RCC 7860 (cell line): ENCODE data around the gene FAM163B.

Experiments
- DNase-seq: peaks from one replicate; pipeline ENCODE4 v3.0.0-alpha.2; 2015; ENCODE audit warnings: low spot score
- FAIRE-seq: peaks from 2 replicates; lab custom pipeline; 2012; peaks lifted over from hg19 to GRCh38; lab: Jason Lieb, UNC

FAM163B gene

DNA sequence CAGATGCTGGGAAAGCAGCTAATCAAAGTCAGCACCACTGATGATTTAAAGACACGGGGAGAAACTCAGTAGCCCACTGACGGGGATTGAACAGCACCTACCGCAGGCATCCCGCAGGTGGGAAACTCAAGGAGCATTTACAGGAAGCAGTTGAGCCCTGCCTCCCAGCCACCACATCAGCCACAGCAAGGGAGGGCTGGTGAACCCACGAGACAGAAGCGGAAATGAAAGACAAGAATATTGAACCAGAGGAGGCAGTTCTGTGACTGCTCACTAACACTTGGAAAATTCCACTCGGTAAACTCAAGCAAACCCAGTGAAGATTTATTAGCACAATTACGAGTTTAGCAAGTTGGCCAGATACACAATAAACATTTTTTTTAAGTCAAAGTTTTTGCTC lies 10.6 kb upstream of the FAM163B start:
- DNase-seq = peak; percentile 20
- FAIRE-seq = peak; percentile 53

DNA sequence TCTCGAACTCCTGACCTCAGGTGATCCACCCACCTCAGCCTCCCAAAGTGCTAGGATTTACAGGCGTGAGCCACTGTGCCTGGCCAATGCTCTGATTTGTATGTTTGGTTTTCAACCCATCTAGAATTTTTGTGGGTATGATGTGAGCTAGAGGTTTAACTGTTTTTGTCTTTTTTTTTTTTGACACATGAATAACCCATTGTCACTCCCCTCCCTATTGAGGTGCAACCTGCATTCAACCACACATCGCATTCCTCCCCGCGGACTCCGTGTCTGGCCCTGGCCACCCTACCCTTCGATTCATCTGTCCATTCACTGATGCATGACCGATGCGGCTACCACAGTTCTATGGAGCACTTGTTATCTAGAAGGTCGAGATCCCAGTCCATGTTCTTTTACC lies 9.5 kb upstream of the FAM163B start:
- FAIRE-seq = peak; percentile 83
- DNase-seq = peak; percentile 77

DNA sequence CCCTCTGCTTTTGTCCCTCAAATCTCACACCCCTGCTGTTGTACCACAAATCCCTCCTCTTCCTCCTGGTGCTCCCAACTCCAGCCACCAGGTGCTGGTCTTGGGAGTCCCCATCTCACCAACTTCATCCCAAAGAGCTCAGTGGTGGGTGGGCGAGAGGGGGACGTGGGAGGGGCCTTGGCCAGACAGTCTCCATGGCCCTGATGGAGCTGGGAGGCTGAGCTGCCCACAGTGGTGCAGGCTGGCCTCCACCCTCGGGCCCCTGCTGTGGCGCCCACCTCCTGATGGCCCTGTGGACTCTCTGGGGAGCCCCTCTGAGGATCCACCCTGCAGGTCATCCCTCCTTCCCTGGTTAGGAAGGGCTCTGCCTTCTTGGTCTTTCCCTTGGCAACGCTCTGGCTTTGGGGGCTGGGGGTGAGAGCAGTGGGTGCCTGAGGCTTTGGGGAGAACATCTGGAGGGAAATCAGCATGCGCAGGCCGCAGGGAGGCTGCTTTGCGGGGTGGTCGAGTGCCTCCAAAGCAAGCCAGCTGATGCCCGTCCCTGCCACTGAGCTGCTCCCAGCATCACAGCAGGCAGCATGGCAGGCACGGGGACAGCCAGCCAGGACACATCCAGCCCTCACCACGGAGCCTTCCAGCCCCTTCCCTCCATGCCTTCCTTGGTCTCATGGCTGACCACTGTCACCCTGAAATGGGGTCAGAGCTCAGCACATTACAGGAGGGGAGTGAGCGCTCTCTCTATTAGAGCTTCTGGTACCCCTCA lies 7.6 kb upstream of the FAM163B start:
- FAIRE-seq (no peak), DNase-seq (no peak)

DNA sequence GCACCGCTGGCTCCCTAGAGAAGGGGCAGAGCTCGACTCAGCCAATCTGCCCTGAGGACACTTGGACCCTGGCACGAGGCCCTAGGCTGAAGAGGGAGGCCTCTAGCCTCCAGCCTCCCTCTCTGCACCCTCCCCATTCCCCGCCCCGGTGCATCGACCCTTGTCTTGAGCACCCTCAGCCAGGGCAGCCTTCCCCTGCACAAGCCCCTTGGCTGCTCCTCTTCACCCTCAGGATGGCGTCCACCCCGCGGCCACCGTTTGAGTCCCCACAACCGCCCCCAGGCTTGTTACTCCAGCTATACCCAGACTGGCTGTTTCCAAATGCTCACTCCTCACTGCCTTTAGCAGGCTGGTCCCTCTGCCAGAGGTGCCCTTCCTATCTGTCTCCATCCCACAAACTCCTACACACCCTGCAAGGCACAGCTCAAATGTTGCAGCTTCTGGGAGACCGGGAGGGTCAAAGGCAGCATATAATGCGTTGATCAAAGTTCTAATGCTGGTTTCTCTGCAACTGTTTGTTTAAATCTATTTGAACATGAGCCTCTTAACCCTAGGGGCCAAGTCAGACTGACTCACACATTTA lies 6.5 kb upstream of the FAM163B start:
- FAIRE-seq = no peak

DNA sequence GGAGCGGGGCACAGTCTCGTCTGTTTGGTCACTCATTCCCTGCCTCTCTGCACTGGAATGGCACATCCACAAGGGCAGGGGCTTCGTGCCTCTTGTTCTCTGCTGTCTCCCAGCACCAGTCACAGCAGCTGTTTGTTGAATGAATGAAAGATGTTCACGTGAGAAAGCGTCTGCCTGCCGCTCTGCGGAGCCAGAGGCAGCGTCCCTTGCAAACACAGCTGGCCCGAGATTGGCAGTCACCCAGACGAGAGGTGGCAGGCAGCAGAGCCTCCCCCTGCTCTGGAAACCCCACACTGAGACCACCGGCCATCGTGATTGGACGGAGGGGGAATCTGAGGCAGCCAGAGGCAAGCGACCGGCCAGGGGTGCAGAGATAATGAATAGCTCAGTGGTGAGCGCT lies 6.0 kb upstream of the FAM163B start:
- no peak for FAIRE-seq
- DNase-seq = no peak

More for the DNA sequence above, 6.5 kb upstream of the FAM163B start:
- DNase-seq = no peak

DNA sequence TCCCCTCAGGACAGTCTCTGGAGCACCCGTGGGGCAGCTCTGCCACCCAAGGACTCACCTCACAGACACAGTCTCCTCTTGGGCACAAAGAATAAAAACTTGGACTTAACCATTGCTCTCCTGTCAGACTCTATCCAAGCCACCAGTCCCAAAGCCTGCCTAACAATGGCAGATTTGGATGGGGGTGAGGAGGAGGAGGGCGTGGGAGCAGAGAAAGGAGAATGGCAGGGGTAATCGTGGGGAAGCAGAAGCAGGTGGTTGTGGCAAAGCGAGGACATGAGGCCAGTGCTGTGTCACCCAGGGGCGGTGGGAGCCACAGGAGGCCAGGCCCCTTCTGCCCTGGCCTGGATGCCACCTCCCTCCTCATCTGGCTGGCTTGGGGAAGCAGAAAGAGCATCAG lies 5.5 kb upstream of the FAM163B start:
- no peak for FAIRE-seq
- no peak for DNase-seq

DNA sequence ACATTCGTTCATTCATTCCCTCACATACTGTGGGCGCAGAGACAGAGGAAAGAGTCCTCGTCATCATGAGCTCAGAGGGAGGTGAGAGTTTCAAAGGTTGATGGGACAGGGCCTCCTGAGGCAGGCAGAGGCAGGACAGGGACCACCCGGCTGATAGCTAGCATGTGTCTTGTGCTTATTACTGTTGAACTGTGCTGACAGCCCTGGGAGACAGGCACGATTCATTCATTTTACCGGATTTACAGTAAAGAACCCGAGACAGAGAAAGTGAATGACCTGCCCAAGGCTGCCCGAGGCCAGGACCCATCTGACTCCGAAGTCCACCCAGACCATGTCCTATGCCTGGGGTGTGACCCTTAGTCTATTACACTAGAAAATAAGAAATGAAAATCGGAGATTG lies 4.9 kb upstream of the FAM163B start:
- DNase-seq (no peak), FAIRE-seq (no peak)

DNA sequence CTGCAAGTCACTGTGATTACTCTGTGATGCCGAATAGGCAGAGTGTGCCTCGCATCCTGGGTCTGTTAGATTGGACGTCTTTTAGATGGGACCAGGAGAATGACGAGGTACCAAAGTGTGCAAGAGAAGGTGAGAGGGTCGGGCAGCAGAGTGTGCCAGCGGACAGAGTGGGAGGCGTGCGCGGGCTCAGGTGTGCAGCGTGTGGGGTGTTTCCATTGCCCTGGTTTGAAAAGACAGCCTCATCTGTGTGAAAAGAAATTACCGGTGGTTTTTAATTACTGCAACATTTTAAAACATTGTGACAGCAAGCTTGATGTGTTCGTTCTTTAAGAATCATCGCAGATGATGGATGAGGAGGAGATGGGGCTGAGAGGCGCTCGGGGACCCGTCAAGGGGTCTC lies 4.2 kb upstream of the FAM163B start:
- DNase-seq (no peak), FAIRE-seq (no peak)

DNA sequence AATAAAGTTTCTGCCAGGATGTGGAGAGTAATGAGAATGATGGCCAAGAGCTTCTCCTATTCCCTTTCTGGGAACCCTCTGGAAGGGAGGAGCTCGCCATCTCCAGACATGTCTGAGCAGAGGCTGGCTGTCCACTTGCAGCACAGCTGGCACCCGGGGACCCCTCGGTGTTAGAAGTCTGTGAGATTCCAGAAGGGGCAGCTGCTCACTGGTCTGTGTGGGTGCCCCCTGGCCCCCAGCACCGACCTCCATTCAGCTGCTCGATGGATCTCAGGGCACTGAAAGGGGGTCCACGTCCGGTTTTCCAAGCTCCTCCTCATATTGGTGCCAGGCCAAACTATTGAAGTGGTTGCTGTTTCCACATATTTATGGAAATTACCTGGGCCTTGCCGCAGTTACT lies 3.6 kb upstream of the FAM163B start:
- FAIRE-seq = no peak
- no peak for DNase-seq

DNA sequence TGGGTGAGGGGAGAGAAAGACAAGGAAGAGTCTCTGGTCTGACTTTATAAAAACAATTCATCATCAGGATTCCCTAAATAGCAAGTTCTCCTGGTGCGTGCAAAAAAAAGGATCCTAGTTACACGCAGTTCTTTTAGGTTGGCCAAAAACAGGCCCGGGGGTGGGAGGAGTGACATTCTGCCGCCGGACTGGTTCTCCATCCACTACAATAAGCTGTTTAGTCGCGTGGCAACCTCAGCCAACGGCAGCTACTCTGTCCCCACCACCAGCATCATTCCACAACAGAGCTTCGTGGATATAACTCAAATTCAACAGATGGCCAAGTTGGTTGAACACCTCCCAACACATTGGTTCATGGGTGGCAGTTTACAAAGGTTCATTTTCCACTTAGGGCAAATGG lies 2.9 kb upstream of the FAM163B start:
- no peak for FAIRE-seq
- no peak for DNase-seq

DNA sequence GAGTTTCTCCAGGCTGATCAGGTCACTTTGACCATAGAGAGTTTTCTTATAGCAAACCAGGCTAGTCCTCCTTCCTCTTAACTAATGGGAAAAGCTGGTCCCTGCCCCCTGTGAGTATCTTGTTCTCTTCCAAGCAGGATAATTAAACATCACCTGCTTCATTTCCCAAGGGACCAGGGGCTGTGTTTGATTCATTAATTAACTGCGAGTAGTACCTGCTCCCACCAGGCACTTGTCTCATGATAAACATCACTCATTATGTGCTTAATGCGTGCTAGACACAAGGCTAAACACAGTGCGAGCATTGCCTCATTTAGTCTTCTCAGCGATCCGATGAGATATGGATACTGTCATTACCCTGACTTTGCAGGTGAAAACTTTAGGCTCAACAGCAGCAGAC lies 1.7 kb upstream of the FAM163B start:
- DNase-seq (no peak), FAIRE-seq (no peak)

DNA sequence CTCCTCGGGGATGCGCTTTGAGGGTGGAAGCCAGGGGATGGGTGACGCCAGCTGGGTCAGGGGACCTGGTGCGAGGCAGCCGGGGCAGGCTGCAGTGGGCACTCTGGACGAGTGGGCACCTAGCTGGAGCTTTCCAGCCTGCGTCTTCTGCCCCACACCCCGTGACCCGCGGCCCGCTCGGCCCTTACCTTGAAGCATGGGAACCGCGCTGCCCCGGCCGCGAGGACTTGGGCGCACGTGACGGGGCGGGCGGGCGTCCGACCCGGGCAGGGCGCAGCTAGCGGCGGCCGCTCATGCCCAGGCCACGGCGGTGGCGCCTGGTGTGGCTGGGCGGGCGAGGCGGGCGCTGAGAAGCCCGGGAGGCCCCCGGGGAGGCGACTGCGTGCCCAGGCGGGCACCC lies 300 bp downstream of the FAM163B start:
- FAIRE-seq = no peak
- DNase-seq = no peak

DNA sequence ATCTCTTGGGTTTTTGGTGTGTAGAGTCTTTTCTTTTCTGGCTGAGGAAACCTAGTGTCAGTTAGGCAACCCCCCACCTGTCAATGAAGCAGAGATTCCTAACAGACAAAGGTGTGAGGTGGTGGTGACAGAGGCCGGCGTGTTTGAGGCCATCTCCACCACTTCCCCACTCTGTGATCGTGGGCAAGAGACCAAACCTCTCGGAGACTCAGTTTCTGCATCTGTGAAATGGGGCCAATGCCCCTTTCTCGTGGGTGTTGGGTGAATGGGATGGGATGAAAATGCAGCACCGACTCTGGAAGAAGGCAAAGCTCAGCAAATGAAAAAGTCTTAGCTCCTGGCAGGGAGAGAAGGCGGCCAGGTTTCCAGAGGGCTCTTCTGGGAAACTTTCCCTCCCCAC lies 807 bp downstream of the FAM163B start:
- FAIRE-seq = no peak
- DNase-seq = no peak

DNA sequence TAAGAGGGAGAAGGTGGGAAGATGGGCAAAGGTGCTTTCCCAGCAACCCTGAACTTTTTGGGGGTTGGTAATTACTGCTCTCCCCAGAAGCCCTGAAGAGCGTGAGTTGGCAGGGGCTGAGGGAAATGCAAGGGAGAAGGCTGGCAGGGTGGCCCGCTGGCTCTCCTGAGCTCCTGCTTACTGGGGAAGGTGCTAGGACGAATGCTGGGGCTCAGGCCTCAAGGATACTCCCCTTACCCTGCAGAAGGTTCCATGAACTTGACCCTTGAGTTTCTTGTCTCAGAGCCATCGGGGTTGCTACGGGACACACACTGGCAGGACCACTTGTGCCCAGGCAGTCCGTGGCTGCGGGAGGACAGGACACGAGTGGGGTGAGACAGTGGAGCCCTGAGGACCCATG lies 1.2 kb downstream of the FAM163B start:
- no peak for DNase-seq
- FAIRE-seq = no peak

DNA sequence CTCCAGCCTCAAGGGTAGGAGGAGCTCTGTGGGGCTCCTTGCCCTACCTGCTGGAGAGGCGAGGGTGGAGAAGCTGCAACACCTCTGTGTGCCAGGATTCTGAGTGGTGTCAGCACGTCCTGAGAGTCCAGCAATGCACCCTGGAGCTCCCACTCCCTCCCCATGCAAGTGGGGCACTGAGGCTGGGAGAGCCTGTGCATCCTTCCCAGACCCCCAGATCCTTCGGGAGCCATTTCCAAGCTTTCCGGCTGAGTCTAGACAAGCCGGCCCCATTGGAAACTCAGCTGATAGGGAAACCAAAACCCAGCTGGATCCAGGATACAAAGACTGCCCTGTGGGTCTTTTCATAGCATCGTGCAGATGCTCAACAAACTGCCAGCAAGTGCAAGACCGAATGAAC lies 1.8 kb downstream of the FAM163B start:
- no peak for FAIRE-seq
- DNase-seq = no peak

DNA sequence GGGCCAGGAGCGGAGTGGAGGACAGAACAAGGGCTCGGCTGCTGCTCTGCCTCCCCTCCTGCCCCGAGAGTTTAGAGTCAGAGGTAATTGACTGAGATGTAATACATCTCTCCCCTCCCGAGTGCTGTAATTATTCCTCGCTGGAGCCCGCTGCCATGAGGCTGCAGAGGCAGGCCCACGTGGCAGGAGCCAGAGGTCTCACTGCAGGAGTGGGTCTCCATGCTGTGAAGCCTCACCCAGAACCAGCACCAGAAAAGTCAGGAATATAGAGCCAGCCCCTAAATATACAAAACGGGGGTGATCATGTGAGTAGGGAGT lies 2.5 kb downstream of the FAM163B start:
- FAIRE-seq = no peak
- no peak for DNase-seq

DNA sequence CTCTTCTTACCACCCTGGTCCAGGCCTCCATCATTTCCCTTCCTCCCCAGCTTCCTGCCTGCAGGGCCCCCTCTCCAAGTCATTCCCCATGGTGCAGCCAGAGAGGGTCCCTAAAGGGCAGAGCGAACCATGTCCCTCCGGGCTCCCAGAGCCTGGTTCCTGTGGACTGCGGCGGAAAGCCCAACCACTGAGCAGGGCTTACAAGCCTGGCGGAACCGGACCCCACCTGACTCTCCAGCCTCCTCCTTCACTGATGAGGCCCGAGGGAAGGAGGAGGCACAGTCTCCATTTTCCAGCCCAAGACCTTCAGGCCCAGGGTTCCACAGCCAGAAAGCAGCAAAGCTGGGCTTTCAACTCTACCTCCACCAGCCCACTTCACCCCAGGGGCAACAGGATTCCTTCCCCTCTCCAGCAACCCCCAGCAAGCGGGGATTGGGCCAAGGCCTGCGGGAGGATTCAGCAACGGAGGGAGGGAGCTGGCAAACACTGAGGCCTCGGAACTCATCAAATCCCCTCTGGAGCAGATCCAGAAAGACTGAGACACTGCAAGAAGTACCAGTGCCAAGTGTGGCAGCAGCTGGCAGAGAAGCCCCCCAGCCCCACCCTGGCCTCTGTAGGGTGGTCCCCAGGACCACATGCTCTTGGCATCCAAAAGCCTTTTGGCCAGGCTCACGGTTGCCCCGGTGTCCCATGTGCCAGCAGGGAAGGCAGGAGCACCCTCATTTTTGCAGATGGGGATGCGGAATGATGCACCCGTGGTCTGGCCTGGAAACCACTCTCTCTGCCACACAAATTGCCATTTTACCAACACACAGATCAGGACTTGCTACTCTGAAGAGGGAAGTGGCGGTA lies 3.1 kb downstream of the FAM163B start:
- FAIRE-seq = no peak

DNA sequence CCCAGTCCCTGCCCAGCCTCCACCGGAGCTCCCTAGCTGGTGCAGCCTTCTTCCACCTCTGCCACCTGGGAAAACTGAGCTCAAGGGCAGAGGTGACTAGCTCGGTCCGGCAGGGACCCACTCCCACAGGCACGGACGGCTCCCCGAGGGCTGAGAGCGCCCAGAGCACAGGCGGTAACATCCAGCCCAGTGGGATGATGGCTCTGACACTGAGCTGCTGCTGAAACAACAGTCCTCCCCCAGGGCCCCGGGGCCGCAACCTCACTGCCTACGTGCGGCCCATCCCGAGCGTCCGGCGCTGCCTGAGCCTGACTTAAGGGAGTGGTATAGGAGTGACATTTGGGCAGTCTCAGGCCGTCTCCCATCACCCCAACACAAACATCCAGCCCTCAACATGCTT lies 3.7 kb downstream of the FAM163B start:
- FAIRE-seq (no peak), DNase-seq (no peak)

More for the DNA sequence above, 3.1 kb downstream of the FAM163B start:
- no peak for DNase-seq

DNA sequence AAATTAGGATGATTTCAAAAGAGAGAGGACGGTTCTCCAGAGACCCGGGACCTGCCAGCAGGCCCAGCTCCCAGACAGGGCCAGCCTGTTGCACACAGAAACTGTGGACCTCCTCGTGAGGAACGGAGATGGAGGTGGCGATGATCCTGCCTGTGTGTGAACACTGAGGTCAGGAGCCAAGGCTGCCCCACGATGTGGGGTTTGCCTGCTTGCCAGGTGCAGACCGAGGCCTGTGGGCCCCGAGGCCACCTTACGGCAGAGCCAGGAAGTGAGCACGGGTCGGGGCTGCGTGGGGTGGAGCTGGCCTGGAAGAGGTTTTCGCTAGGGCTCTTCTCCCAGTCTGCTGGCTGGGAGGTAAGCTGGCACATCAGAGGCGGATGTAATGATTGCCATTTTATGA lies 4.3 kb downstream of the FAM163B start:
- FAIRE-seq (no peak), DNase-seq (no peak)

DNA sequence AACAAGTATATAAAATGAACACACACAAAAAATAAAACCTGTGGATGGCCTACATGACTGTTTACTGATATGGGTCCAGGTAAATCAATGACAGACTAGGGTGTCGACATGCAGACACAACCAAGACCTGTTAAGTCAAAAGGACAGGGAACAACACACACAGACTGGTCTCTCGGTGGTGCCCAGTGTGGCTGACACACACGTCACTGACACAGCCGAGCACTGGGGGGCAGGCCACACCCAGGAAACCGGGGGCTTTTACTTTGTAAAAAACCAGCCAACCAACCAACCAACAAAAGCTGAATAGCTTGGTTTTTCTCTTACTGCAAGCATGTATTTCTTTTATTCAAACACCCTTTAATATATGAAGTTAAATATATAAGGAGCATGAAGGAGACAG lies 5.0 kb downstream of the FAM163B start:
- no peak for DNase-seq
- no peak for FAIRE-seq

DNA sequence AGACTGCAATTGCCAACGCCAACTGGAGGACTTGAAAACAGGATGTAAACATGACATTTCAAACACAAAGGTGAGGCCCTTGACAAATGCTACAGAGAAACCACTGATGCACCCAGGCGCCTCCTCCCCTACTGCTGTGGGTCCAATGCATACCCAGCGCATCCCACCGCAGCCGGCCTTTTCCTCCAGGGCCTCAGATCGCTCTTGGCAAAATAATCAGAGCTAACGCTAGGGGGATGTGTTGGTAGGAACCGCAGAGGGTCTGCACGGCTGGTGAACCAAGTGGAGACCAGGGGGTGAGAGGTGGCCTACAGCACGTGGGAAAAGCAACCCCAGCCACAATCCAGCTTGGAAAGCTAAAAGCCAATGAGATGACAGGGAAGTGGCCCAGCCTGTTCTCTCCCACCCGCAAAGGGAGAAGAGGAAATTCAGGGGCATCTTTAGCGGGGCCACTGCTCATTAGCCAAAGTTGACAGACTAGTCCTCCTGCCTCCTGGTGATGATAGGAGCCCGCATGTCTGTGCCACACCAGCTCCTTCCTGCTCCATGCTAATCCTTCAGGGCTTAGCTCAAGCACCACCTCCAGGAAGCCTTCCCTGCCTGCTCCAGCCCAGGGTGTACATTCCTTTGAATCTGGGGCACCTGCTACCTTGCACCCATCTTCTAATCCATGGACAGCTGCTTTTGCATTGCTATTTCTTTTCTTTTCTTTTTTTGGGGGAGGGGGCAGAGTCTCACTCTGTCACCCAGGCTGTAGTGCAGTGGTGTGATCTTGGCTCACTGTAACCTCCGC lies 5.9 kb downstream of the FAM163B start:
- DNase-seq (no peak), FAIRE-seq (no peak)
